Upper lobe of left lung (tissue), 4 donors: Measurements from ENCODE around the gene TMEM89.

Source experiments
- CTCF ChIP-seq, 6 experiments: fragments of 450-650 bp in 4 of 6; fragments of 200-600 bp in 2 of 6; sonication (generic) in 2 of 6; IDR thresholded peaks; one replicate each; pipeline ENCODE4 v1.5.1; 2016 to 2019; ENCODE audit warnings: antibody characterized with exemption in 6 of 6
- POLR2A ChIP-seq, 4 donors: fragments of 450-650 bp; IDR thresholded peaks; one replicate each; pipeline ENCODE4 v1.5.1; 2016 to 2017; ENCODE audit warnings: antibody characterized with exemption in 4 of 4, mild to moderate bottlenecking in 2 of 4
- POLR2AphosphoS5 ChIP-seq, 2 donors: sonication (generic); formaldehyde crosslinking; IDR thresholded peaks; one replicate each; pipeline ENCODE4 v1.5.1; 2017; ENCODE audit warnings: antibody characterized with exemption in 2 of 2

- TF ChIP-seq POLR2A (IDR thresholded peaks at IDR 0.05) (no peak), POLR2AphosphoS5 (IDR thresholded peaks at IDR 0.05) (no peak), CTCF (IDR thresholded peaks at IDR 0.05) (no peak)
Measured at GRCh38 chr3:48650723-48651122, 29.2 kb upstream of the TMEM89 start.
